Stimulated activated CD8-positive, alpha-beta memory T cell treated with anti-CD3 and anti-CD28 coated beads, Interleukin-4, amount 100 ng/mL, for 24 hours (primary cell): ENCODE results near the gene ORAI3.
"Not testable (repeated sequence)": the region's sequence is repeated elsewhere in the genome, so short reads cannot be mapped to it uniquely, and the experiment has no call there.

Source experiments
- DNase-seq: peaks from one replicate; pipeline ENCODE4 v3.0.0-alpha.2; 2020; ENCODE audit warnings: low read depth

ORAI3 gene

DNA sequence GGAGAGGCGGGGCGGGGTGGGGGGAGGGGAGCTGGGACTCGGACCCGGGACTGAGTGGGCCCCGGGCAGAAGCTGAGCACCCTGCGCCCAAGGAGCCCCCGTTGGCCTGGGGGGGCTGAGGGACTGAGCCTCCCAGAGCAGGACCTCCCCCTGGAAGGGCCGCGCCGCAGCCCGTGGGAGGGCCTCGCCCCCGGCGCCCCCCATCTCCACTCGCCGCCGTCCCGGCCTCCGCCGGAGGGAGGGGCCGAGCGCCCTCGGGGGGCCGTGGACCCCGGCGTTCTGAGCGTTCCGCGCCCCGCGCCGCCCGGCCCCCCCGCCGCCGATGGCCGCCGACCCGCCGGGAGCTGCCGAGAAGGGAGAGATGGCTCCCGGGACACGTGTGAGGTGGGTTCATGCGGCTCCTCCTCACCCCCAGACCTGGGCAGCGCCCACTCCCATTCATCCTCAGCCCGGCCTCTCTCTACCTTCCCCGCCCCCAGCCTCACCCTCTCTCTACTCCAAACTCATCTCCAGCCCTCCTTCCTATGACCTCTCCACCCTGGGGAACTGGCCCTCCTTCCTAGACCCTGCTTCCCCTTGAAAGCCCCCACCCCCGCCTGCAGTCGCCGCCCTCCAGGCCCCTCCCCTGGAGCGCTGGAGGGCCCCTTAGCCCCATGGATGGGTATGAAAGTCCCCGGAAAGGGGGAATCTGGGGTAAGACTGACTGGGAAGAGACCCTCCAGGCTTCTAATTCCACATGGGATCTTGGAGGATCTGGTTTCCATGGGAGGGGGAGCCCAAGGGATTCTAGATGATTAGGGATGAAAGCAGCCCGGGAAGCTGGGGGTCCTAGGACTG is 24.6 kb upstream of the ORAI3 start:
- no peak for DNase-seq

GRCh38 chr16:30924913-30925631 is 23.8 kb upstream of the ORAI3 start:
- no peak for DNase-seq

GRCh38 chr16:30925632-30925987 is 23.3 kb upstream of the ORAI3 start:
- no peak for DNase-seq

GRCh38 chr16:30925995-30926811 is 22.7 kb upstream of the ORAI3 start:
- DNase-seq: no peak

- no peak for DNase-seq
Observed at GRCh38 chr16:30926937-30927788, 21.7 kb upstream of the ORAI3 start.

GRCh38 chr16:30927789-30928378 is 21.0 kb upstream of the ORAI3 start:
- no peak for DNase-seq

GRCh38 chr16:30928390-30928789 is 20.5 kb upstream of the ORAI3 start:
- no peak for DNase-seq

DNA sequence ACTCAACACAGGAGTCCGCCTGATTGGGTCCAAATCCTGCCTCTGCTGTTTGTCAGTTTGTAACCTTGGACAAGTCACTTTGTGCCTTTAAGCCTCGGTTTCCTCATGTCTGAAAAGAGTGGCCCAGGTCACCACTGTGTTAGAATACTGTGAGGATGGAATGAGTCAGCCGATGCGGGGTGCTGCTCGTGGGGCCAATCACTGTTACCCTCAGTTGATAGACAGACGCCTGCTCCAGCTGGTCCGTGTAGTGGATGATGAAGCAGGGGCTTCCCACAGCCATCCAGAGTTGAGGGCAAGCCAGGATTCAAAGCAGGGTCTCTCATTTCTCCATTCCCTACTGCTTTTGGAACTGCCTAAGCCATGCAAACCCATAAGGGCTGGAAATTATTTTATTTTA is 19.7 kb upstream of the ORAI3 start:
- DNase-seq: no peak

- no peak for DNase-seq
Observed at GRCh38 chr16:30930160-30930571, 18.7 kb upstream of the ORAI3 start.

- DNase-seq: no peak
Observed at GRCh38 chr16:30931068-30931650, 17.7 kb upstream of the ORAI3 start.

GRCh38 chr16:30934827-30935557 is 13.9 kb upstream of the ORAI3 start:
- DNase-seq: no peak

DNA sequence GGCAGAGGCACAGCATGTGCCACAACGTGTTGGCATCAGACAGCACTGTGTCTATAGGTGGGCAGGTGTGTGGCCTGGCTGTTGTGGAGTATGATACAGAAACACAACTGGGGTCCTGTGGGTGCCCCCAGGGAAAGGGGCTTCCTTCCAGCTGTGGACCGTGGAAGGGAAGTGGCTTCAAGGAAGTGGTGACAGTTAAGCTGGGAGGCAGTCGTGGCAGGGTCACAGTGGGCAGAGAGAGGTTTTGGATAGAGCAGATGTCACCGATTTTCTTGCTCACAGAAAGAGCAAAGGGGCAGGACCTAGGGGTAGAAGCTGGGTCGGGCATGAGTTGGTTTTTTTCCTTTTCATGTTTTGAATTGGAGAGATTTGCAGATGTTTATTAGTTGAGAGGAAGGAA is 11.2 kb upstream of the ORAI3 start:
- DNase-seq: no peak

DNA sequence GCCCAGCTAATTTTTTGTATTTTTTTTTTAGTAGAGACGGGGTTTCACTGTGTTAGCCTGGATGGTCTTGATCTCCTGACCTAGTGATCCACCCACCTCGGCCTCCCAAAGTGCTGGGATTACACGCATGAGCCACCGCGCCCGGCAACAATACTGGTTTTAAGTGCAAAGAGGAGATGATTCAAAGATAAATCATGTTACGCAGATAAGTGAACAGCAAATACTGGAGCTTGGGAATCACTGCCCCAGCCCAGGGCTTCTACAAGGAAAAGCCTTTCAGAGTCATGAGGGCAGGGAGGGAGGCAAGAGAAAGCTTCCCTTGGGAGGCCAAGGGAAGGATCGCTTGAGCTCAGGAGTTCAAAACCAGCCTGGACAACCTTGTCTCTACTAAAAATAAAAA is 9.3 kb upstream of the ORAI3 start:
- DNase-seq: not testable (repeated sequence)

- DNase-seq: peak; percentile 51
Observed at GRCh38 chr16:30941600-30942425, 7.1 kb upstream of the ORAI3 start.

DNA sequence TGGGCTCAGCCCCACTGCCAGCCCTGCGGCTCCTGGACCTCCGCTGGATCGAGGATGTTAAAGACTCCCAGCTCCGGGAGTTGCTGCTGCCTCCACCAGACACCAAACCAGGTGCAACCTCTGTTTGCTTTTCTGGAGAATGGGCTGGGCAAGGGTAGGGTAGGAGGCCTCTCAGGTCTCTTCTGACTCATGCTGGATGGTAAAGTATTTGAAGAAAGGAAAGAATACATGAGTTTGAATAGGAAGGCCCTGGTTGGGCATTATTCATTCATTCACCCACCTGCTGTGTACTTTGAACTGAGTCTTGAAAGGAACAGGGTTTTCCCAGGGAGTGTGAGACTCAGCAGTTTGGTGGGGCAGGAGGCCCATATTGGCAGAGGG is 6.5 kb upstream of the ORAI3 start:
- DNase-seq: no peak

- no peak for DNase-seq
Observed at GRCh38 chr16:30944352-30944751, 4.5 kb upstream of the ORAI3 start.

- DNase-seq: no peak
Observed at GRCh38 chr16:30946671-30947540, 2.0 kb upstream of the ORAI3 start.

- DNase-seq: no peak
Observed at GRCh38 chr16:30947541-30947858, 1.4 kb upstream of the ORAI3 start.
